CD14-positive monocyte (primary cell): ENCODE results near the gene EBF3. TPM values are rescaled to one million over a fixed set of nuclear protein-coding genes. Genes with fewer than 3 reads are reported as not detected.

Source experiments
- DNase-seq, 3 donors: peaks; one replicate each; pipeline ENCODE4 v3.0.0-alpha.2; 2011 to 2022
- H2AFZ ChIP-seq: 2 replicates; pipeline ENCODE4 v1.6.0; 2012; ENCODE audit warnings: mild to moderate bottlenecking, low read depth, low read length, inconsistent platforms; ENCODE audit not compliant: insufficient read depth, poor library complexity, severe bottlenecking
- H3K27ac ChIP-seq, 2 donors: 1 replicate in 1 of 2; 2 replicates in 1 of 2; pipeline ENCODE4 v1.5.1; 2012 to 2013; ENCODE audit warnings: low read length in 2 of 2, control low read depth in 1 of 2, inconsistent platforms in 1 of 2, low read depth in 1 of 2, mild to moderate bottlenecking in 1 of 2
- H3K27me3 ChIP-seq, 2 donors: one replicate each; pipeline versions ENCODE4 v1.6.0 to v1.6.1; 2011 to 2013; ENCODE audit warnings: low read length in 2 of 2; ENCODE audit not compliant: control insufficient read depth in 2 of 2, insufficient read depth in 2 of 2
- H3K36me3 ChIP-seq, 2 donors: replicated peaks in 1 of 2; 1 replicate in 1 of 2; 2 replicates in 1 of 2; pipeline versions ENCODE4 v1.5.1 to v1.6.1; 2012 to 2013; ENCODE audit warnings: low read length in 2 of 2, control low read depth in 1 of 2, inconsistent platforms in 1 of 2, mild to moderate bottlenecking in 1 of 2; ENCODE audit not compliant: insufficient read depth in 2 of 2, control insufficient read depth in 1 of 2
- H3K4me1 ChIP-seq, 2 donors: 1 replicate in 1 of 2; 2 replicates in 1 of 2; pipeline versions ENCODE4 v1.5.1 to v1.6.1; 2012 to 2013; ENCODE audit warnings: low read length in 2 of 2, control low read depth in 1 of 2, inconsistent platforms in 1 of 2, mild to moderate bottlenecking in 1 of 2, moderate library complexity in 1 of 2; ENCODE audit not compliant: insufficient read depth in 2 of 2, control insufficient read depth in 1 of 2
- H3K4me2 ChIP-seq: replicated peaks from 2 replicates; pipeline ENCODE3; 2012; ENCODE audit warnings: low read length, moderate library complexity, mild to moderate bottlenecking; ENCODE audit not compliant: poor library complexity, severe bottlenecking; ENCODE audit errors: extremely low read depth
- H3K4me3 ChIP-seq, 3 experiments: fragments of 200-600 bp in 1 of 3; sonication (generic) in 1 of 3; replicated peaks in 1 of 3; 1 replicate in 2 of 3; 2 replicates in 1 of 3; pipeline ENCODE4 v1.5.1; 2011 to 2013; ENCODE audit warnings: low read length in 3 of 3, mild to moderate bottlenecking in 3 of 3, control low read depth in 2 of 3, low read depth in 2 of 3, inconsistent platforms in 1 of 3, moderate library complexity in 1 of 3
- H3K79me2 ChIP-seq: 2 replicates; pipeline ENCODE4 v1.6.0; 2012; ENCODE audit warnings: mild to moderate bottlenecking, control low read depth, inconsistent platforms, low read length, moderate library complexity; ENCODE audit not compliant: insufficient read depth
- H3K9ac ChIP-seq: 2 replicates; pipeline ENCODE4 v1.6.0; 2017; ENCODE audit warnings: low read length, mild to moderate bottlenecking; ENCODE audit not compliant: insufficient read depth, poor library complexity, severe bottlenecking
- H3K9me3 ChIP-seq, 2 donors: replicated peaks in 1 of 2; 1 replicate in 1 of 2; 2 replicates in 1 of 2; pipeline versions ENCODE4 v1.5.1 to v1.6.1; 2012 to 2013; ENCODE audit warnings: low read length in 2 of 2, control low read depth in 1 of 2; ENCODE audit not compliant: control insufficient read depth in 1 of 2, insufficient read depth in 1 of 2
- H4K20me1 ChIP-seq: 2 replicates; pipeline ENCODE4 v1.6.0; 2012; ENCODE audit warnings: mild to moderate bottlenecking, low read length, control low read depth, moderate library complexity; ENCODE audit not compliant: insufficient read depth
- H3K27ac Mint-ChIP-seq, 7 donors: one replicate each; pipeline ENCODE4 v1.8.0; 2020; ENCODE audit warnings: mild to moderate bottlenecking in 7 of 7, mixed read lengths in 7 of 7, moderate library complexity in 6 of 7, inconsistent platforms in 2 of 7
- H3K27me3 Mint-ChIP-seq, 3 donors: one replicate each; pipeline ENCODE4 v1.8.0; 2021 to 2022; ENCODE audit warnings: low read depth in 3 of 3, mild to moderate bottlenecking in 3 of 3, mixed read lengths in 3 of 3, moderate library complexity in 3 of 3, inconsistent platforms in 1 of 3
- H3K36me3 Mint-ChIP-seq, 2 donors: one replicate each; pipeline ENCODE4 v1.8.0; 2020; ENCODE audit warnings: mixed read lengths in 2 of 2, inconsistent platforms in 1 of 2, mild to moderate bottlenecking in 1 of 2
- H3K4me1 Mint-ChIP-seq: one replicate; pipeline ENCODE4 v1.8.0; 2020; ENCODE audit warnings: mild to moderate bottlenecking, mixed read lengths
- H3K4me3 Mint-ChIP-seq, 2 donors: one replicate each; pipeline ENCODE4 v1.8.0; 2020; ENCODE audit warnings: mild to moderate bottlenecking in 2 of 2, mixed read lengths in 2 of 2, moderate library complexity in 1 of 2
- H3K9me3 Mint-ChIP-seq, 7 donors: one replicate each; pipeline ENCODE4 v1.8.0; 2020 to 2022; ENCODE audit warnings: mixed read lengths in 7 of 7, mild to moderate bottlenecking in 6 of 7, moderate library complexity in 6 of 7, inconsistent platforms in 2 of 7
- CTCF ChIP-seq: fragments of 200-600 bp; IDR thresholded peaks from one replicate; pipeline ENCODE4 v1.8.0; 2022; ENCODE audit warnings: antibody characterized with exemption, mild to moderate bottlenecking
- WGBS: methylation state at CpG from one replicate; pipeline ENCODE4 v1.1.5; 2013; ENCODE audit warnings: missing lambda C conversion rate; ENCODE audit not compliant: insufficient coverage; 5-methylcytosine and 5-hydroxymethylcytosine counted together
- intact Hi-C, 2 donors: fragments of 100-400 bp; cut with micrococcal nuclease; formaldehyde crosslinking; loops; one replicate each; pipeline versions ENCODE4 v1.15.0 to v1.15.1; 2023
- polyA plus RNA-seq, 3 donors: library from polyadenylated mRNA; depleted of rRNA in 1 of 3; unstranded in 2 of 3; stranded (reverse) in 1 of 3; fragments of 300-500 nt in 2 of 3; fragments of >200 nt in 1 of 3; fragmentation: Illumina TruSeq in 2 of 3; gene quantifications; 1 replicate in 2 of 3; 2 replicates in 1 of 3; pipeline ENCODE4 v1.2.3, GENCODE V29; 2012 to 2021

Gene EBF3
- polyA plus RNA-seq, 3 donors, result not detected

GRCh38 chr10:129969911-129970464 is 5.9 kb upstream of the EBF3 start:
- peaks cover 77 to 93% (median 87%) of the 10 kb centered on the region in 3 donors for H3K27me3 Mint-ChIP-seq
- Histone ChIP-seq H3K27me3 (peaks cover 48 to 85% of the 10 kb centered on the region in 2 donors), H4K20me1 (no peaks in the 10 kb centered on the region), H3K9me3 (peaks cover 0 to 34% of the 10 kb centered on the region in 2 donors), H3K4me2 (no peak overlapping the region), H3K27ac (no peak overlapping the region), H3K79me2 (no peaks in the 10 kb centered on the region), H2AFZ (no peak overlapping the region), H3K9ac (no peak overlapping the region), H3K4me1 (no peaks in the 10 kb centered on the region), H3K36me3 (no peaks in the 10 kb centered on the region), H3K4me3 (no peak overlapping the region)
- DNase-seq, result no peak
- intact Hi-C loops, result no loop called here
- no peak for TF ChIP-seq CTCF
- no peaks in the 10 kb centered on the region for H3K36me3 Mint-ChIP-seq
- 20% methylated on average over 1 of the region's 14 CpGs for WGBS
- H3K9me3 Mint-ChIP-seq, result peaks cover 0 to 9% (median 4%) of the 10 kb centered on the region in 7 donors
- peak overlapping the region in 1 of 2 donors; percentile 81 for H3K4me3 Mint-ChIP-seq
- no peak overlapping the region for H3K27ac Mint-ChIP-seq
- peaks cover 3% of the 10 kb centered on the region for H3K4me1 Mint-ChIP-seq

- H3K27me3 Mint-ChIP-seq, result peaks cover 76 to 93% (median 84%) of the 10 kb centered on the region in 3 donors
- Histone ChIP-seq H3K9me3 (peaks cover 0 to 34% of the 10 kb centered on the region in 2 donors), H3K4me2 (no peak overlapping the region), H3K9ac (no peak overlapping the region), H3K79me2 (no peaks in the 10 kb centered on the region), H3K27me3 (peaks cover 55 to 85% of the 10 kb centered on the region in 2 donors), H2AFZ (no peak overlapping the region), H3K27ac (no peak overlapping the region), H3K4me3 (no peak overlapping the region), H3K36me3 (no peaks in the 10 kb centered on the region), H4K20me1 (no peaks in the 10 kb centered on the region), H3K4me1 (no peaks in the 10 kb centered on the region)
- H3K36me3 Mint-ChIP-seq, result no peaks in the 10 kb centered on the region
- H3K4me3 Mint-ChIP-seq, result peak overlapping the region in 1 of 2 donors; percentile 81
- H3K27ac Mint-ChIP-seq, result no peak overlapping the region
- no peak for TF ChIP-seq CTCF
- H3K9me3 Mint-ChIP-seq, result peaks cover 0 to 9% (median 5%) of the 10 kb centered on the region in 7 donors
- 4% methylated on average over 62 of the region's 68 CpGs for WGBS
- H3K4me1 Mint-ChIP-seq, result peaks cover 6% of the 10 kb centered on the region
- intact Hi-C loops, result no loop called here
- no peak for DNase-seq
Measured at GRCh38 chr10:129969184-129969910, 5.3 kb upstream of the EBF3 start.
